CD4-positive, CD25-positive, alpha-beta regulatory T cell (primary cell): ENCODE measurements around the gene FGGY. TPM values are rescaled to one million over a fixed set of nuclear protein-coding genes. Genes with fewer than 3 reads are reported as not detected.

Experiments used
- ATAC-seq, 2 donors: fragments of 150-1000 bp; cut with Tn5 transposase; one replicate each; pipeline ENCODE4 v1.10.0; 2021; ENCODE audit warnings: low read depth in 2 of 2, moderate number of reproducible peaks in 2 of 2, moderate library complexity in 1 of 2
- DNase-seq, 3 donors: peaks; one replicate each; pipeline versions ENCODE4 v3.0.0 to v3.0.0-alpha.2; 2012 to 2022; ENCODE audit warnings: mixed read lengths in 1 of 3
- H3K27ac ChIP-seq: one replicate; pipeline ENCODE4 v1.7.0; 2013; ENCODE audit warnings: mild to moderate bottlenecking, low read length; ENCODE audit not compliant: insufficient read depth, poor library complexity, severe bottlenecking
- H3K27me3 ChIP-seq: one replicate; pipeline ENCODE4 v1.7.0; 2013; ENCODE audit warnings: low read length; ENCODE audit not compliant: control insufficient read depth, insufficient read depth
- H3K36me3 ChIP-seq: one replicate; pipeline ENCODE4 v1.7.0; 2013; ENCODE audit warnings: mild to moderate bottlenecking, low read length, moderate library complexity; ENCODE audit not compliant: control insufficient read depth, insufficient read depth
- H3K4me1 ChIP-seq: 2 replicates; pipeline ENCODE4 v1.7.0; 2013; ENCODE audit warnings: mild to moderate bottlenecking, low read length; ENCODE audit not compliant: insufficient read depth, control insufficient read depth, poor library complexity, severe bottlenecking
- H3K4me3 ChIP-seq: one replicate; pipeline ENCODE4 v1.7.0; 2013; ENCODE audit warnings: low read depth, mild to moderate bottlenecking, low read length, moderate library complexity
- H3K9me3 ChIP-seq, 2 experiments: 1 replicate in 1 of 2; 2 replicates in 1 of 2; pipeline ENCODE4 v1.7.0; 2013; ENCODE audit warnings: low read length in 2 of 2, mild to moderate bottlenecking in 1 of 2, moderate library complexity in 1 of 2; ENCODE audit not compliant: control insufficient read depth in 2 of 2
- H3K27ac Mint-ChIP-seq, 3 donors: one replicate each; pipeline ENCODE4 v1.8.0; 2020 to 2022; ENCODE audit warnings: mild to moderate bottlenecking in 3 of 3, mixed read lengths in 3 of 3, moderate library complexity in 2 of 3
- H3K27me3 Mint-ChIP-seq: one replicate; pipeline ENCODE4 v1.8.0; 2022; ENCODE audit warnings: mild to moderate bottlenecking, mixed read lengths
- H3K36me3 Mint-ChIP-seq: one replicate; pipeline ENCODE4 v1.8.0; 2020; ENCODE audit warnings: mixed read lengths
- H3K4me1 Mint-ChIP-seq, 4 donors: one replicate each; pipeline ENCODE4 v1.8.0; 2020 to 2022; ENCODE audit warnings: mixed read lengths in 4 of 4, mild to moderate bottlenecking in 1 of 4
- H3K4me3 Mint-ChIP-seq, 4 donors: one replicate each; pipeline ENCODE4 v1.8.0; 2020 to 2022; ENCODE audit warnings: mild to moderate bottlenecking in 4 of 4, mixed read lengths in 4 of 4, moderate library complexity in 3 of 4
- H3K9me3 Mint-ChIP-seq, 7 donors: one replicate each; pipeline ENCODE4 v1.8.0; 2020 to 2022; ENCODE audit warnings: mixed read lengths in 7 of 7, mild to moderate bottlenecking in 3 of 7, moderate library complexity in 2 of 7
- polyA plus RNA-seq, 4 donors: library from polyadenylated mRNA; unstranded; fragments of 300-500 nt; fragmentation: Illumina TruSeq; gene quantifications; one replicate each; pipeline ENCODE4 v1.2.3, GENCODE V29; 2021
- total RNA-seq: library from RNA; stranded (reverse); gene quantifications from one replicate; pipeline ENCODE4 v1.2.3, GENCODE V29; 2022

FGGY gene
- total and polyA plus RNA-seq, 5 donors from 2014 or later, result 1.9 to 7.7 (median 4.5) TPM

DNA sequence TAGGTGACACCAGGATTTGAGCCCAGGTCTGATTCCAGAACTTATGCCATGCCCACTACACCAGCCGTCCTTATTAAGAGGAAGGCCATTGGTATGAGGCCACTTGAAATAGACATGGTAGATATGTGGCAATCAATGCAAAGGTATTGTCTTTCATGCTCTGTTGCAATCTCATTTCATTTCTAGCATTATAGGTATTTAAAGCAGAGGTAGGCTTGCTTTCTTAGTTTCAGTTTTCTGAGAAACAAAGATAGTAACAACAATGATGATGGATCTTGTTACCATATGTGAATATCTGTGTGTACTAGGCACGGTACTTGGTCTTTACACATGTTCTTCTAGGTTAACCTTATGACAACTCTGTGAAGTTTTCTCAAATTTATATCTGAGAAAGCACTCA lies 113.1 kb downstream of the FGGY start:
- H3K9me3 ChIP-seq, result no peaks in the 10 kb centered on the region
- H3K27ac ChIP-seq, result no peak overlapping the region
- DNase-seq (no peak), ATAC-seq (no peak)
- Mint-ChIP-seq H3K27me3 (no peaks in the 10 kb centered on the region), H3K36me3 (no peaks in the 10 kb centered on the region), H3K9me3 (no peaks in the 10 kb centered on the region), H3K4me1 (no peaks in the 10 kb centered on the region), H3K4me3 (no peak overlapping the region), H3K27ac (no peak overlapping the region)
- H3K4me3 ChIP-seq, result no peak overlapping the region
- no peaks in the 10 kb centered on the region for H3K4me1 ChIP-seq
- H3K27me3 ChIP-seq, result no peaks in the 10 kb centered on the region
- H3K36me3 ChIP-seq, result no peaks in the 10 kb centered on the region

DNA sequence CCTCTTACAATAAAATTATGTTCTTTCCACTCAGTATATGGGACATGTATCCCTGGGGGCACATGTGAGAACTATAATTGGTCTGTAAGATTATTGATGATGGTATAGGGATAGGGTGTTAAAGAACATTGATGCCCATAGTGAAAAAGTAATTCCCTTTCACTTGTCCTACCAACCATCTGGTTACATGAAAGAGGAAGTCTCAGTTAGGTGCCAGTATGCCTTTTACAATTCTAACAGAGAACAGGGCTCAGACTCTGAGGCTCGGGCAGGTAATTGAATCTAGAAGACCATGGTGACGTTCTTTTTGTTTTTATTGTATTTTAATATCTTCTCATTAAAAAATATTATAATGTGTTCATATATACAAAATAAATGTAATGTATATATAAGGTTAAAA lies 113.6 kb downstream of the FGGY start:
- no peaks in the 10 kb centered on the region for H3K4me1 Mint-ChIP-seq
- no peak overlapping the region for H3K4me3 Mint-ChIP-seq
- no peak for DNase-seq
- Histone ChIP-seq H3K4me3 (no peak overlapping the region), H3K9me3 (no peaks in the 10 kb centered on the region), H3K27me3 (no peaks in the 10 kb centered on the region), H3K27ac (no peak overlapping the region), H3K4me1 (no peaks in the 10 kb centered on the region), H3K36me3 (no peaks in the 10 kb centered on the region)
- H3K27me3 Mint-ChIP-seq, result no peaks in the 10 kb centered on the region
- no peaks in the 10 kb centered on the region for H3K9me3 Mint-ChIP-seq
- no peaks in the 10 kb centered on the region for H3K36me3 Mint-ChIP-seq
- no peak overlapping the region for H3K27ac Mint-ChIP-seq
- ATAC-seq, result no peak

DNA sequence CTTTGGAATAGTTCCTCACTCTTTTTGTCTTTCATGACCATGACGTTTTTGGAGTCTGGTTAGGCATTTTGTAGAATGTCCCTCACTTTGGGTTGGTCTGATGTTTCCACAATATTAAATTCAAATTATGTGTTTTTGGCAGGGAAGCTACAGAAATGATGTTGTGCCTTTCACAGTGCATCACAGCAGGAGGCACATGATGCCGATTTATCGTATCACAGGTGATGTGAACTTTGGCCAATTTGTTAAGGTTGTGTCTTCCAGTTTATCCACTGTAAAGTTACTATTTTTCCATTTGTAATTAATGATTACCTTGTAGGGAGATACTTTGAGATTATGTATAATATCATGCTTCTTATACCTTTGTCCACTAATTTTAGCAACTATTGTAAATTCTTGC lies 114.3 kb downstream of the FGGY start:
- Histone ChIP-seq H3K9me3 (no peaks in the 10 kb centered on the region), H3K36me3 (no peaks in the 10 kb centered on the region), H3K27me3 (no peaks in the 10 kb centered on the region), H3K4me1 (no peaks in the 10 kb centered on the region), H3K4me3 (no peak overlapping the region), H3K27ac (no peak overlapping the region)
- Mint-ChIP-seq H3K9me3 (no peaks in the 10 kb centered on the region), H3K4me3 (no peak overlapping the region), H3K27me3 (no peaks in the 10 kb centered on the region), H3K4me1 (no peaks in the 10 kb centered on the region), H3K36me3 (no peaks in the 10 kb centered on the region), H3K27ac (no peak overlapping the region)
- no peak for ATAC-seq
- no peak for DNase-seq

DNA sequence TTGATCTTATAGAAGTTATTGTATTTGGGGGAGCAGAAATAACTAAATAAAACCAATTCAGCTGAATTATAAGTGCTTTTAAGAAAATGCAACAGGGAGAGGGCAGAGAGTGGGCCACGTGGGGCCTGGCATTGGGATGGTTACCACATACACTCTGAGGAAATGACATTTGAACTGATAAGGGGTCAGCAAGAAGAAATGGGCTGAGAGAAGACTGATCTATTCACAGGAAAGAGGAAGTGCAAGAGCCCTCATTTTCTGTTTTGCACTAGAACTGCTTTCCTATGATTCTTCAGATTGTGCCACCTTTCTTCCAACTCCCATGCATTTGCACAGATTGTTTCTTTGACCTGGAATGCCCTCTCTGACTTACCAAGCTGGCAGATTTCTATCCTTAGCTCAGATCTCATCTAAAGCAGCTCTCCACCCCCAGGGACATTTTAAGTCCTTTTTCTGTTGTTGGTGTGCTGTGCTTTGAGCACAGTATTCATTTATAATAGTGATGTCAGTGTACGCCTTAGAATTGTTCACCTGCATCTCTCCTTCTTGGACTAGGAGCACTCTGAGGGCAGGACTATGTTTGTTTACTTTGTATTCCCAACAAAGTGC lies 115.9 kb downstream of the FGGY start:
- H3K4me3 ChIP-seq, result no peak overlapping the region
- H3K36me3 Mint-ChIP-seq, result no peaks in the 10 kb centered on the region
- H3K9me3 ChIP-seq, result no peaks in the 10 kb centered on the region
- ATAC-seq (no peak), DNase-seq (no peak)
- H3K9me3 Mint-ChIP-seq, result no peaks in the 10 kb centered on the region
- no peak overlapping the region for H3K4me3 Mint-ChIP-seq
- H3K36me3 ChIP-seq, result no peaks in the 10 kb centered on the region
- H3K4me1 ChIP-seq, result no peaks in the 10 kb centered on the region
- no peaks in the 10 kb centered on the region for H3K27me3 Mint-ChIP-seq
- H3K4me1 Mint-ChIP-seq, result no peaks in the 10 kb centered on the region
- H3K27ac ChIP-seq, result no peak overlapping the region
- H3K27me3 ChIP-seq, result no peaks in the 10 kb centered on the region
- no peak overlapping the region for H3K27ac Mint-ChIP-seq

DNA sequence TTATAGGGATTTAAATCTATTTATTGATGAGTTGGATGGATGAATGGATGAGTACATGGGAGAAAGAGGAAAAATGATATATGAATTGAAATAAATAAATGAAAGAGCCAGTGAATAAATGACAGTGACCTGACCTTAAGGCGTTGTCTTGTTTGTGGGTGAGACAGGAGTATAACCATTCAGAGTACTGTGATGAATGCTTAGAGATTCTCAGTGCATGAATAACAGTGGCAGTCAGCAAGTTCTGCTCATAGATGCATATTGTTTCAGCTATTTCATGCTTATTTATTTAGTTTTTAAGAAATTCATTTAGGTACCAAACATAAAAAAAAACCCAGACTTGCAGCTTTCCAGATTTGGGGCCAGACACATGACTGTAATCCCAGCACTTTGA lies 116.4 kb downstream of the FGGY start:
- Mint-ChIP-seq H3K9me3 (peaks cover 0 to 1% (median 0%) of the 10 kb centered on the region in 7 donors), H3K36me3 (no peaks in the 10 kb centered on the region), H3K4me3 (no peak overlapping the region), H3K27ac (no peak overlapping the region), H3K4me1 (peaks cover 0 to 1% (median 0%) of the 10 kb centered on the region in 4 donors), H3K27me3 (peaks cover 3% of the 10 kb centered on the region)
- ATAC-seq, result no peak
- no peaks in the 10 kb centered on the region for H3K9me3 ChIP-seq
- no peak overlapping the region for H3K4me3 ChIP-seq
- no peak for DNase-seq
- H3K4me1 ChIP-seq, result no peaks in the 10 kb centered on the region
- H3K36me3 ChIP-seq, result no peaks in the 10 kb centered on the region
- no peaks in the 10 kb centered on the region for H3K27me3 ChIP-seq
- H3K27ac ChIP-seq, result no peak overlapping the region

DNA sequence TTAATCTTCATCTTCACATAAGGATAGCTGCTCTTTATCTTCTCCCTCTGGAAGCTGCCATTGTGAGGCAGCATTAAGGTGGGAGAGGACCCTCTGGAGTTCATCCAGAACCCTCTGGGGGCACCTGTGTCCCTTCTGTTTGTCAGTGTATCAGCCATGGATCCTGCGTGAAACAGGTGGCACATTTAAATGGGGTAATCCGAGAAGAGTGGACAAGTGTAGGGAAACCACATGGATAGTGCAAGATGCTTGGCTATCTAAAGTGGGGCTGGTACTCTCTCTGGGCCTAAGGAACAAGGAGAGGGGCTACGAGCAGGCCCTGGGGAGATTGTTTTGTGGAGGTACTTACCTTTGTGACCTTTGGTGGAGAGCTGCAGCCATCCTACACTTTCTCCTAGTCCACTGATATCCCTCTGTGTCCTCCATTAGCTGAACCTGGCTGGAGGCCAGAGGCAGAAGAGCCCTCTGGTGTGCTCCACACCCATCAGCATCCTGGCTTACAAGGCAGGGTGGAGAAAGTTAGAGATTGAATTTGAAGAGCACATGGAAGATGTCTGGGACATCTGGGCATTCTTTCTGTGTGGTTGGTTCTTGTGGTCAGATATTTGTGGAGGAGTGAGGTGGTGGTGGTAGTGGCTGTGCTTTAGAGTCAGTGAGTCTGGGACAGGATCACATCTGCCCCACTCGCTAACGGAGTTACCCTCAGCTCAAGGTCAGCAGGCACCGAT lies 117.7 kb downstream of the FGGY start:
- Histone ChIP-seq H3K4me3 (no peak overlapping the region), H3K9me3 (no peaks in the 10 kb centered on the region), H3K36me3 (no peaks in the 10 kb centered on the region), H3K27me3 (no peaks in the 10 kb centered on the region), H3K27ac (no peak overlapping the region), H3K4me1 (no peaks in the 10 kb centered on the region)
- H3K27ac Mint-ChIP-seq, result no peak overlapping the region
- no peak for DNase-seq
- peaks cover 0 to 1% (median 0%) of the 10 kb centered on the region in 4 donors for H3K4me1 Mint-ChIP-seq
- H3K27me3 Mint-ChIP-seq, result peaks cover 5% of the 10 kb centered on the region
- no peak overlapping the region for H3K4me3 Mint-ChIP-seq
- no peak for ATAC-seq
- no peaks in the 10 kb centered on the region for H3K36me3 Mint-ChIP-seq
- peaks cover 0 to 1% (median 0%) of the 10 kb centered on the region in 7 donors for H3K9me3 Mint-ChIP-seq

DNA sequence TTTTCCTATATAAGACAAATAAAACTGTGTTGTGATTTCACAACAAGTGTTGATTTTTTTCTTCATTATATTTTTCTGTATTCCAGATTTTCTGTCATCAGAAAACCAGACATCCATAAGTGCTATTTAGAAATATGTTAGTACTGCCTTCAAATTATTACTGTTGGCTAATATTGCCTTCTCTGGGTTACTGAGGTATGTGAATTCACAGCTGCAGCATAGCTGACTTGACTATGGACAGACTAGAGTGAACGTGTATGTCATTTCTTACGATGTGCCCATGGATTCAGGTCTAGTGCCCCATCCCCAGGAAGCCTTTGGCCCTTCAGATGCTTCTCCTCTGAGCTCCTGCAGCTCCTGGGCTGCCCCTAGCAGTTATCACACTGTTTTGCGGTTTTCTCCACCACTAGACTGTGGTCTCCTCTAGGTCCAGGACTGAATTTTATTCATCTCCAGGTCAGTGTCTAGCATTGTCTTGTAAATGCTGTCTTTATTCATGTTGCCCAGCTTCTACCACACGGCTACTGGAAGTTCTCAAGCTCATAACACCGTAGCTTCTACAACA lies 118.5 kb downstream of the FGGY start:
- H3K4me1 ChIP-seq, result no peaks in the 10 kb centered on the region
- H3K4me3 Mint-ChIP-seq, result no peak overlapping the region
- no peak for DNase-seq

DNA sequence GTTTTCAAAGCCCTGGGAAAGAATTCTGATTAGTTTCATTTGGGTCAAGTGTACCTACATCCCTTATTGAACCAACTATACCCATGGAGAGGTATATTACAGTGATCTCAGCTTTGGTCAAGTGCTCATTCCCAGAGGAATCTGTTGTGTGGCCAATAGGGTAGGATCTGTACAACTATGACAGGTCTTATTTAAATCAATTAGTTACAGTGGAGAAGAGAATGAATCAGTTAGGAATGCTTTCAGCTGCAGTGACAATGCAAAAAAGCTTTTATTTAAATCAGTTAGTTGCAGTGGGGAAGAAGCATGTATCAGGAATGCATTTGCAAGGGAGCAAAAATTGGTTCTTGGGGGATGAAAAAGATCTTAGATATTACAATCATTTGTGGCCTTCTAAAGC lies 119.0 kb downstream of the FGGY start:
- H3K4me3 ChIP-seq, result no peak overlapping the region
- H3K36me3 Mint-ChIP-seq, result no peaks in the 10 kb centered on the region
- no peak overlapping the region for H3K27ac Mint-ChIP-seq
- ATAC-seq (no peak), DNase-seq (no peak)
- H3K9me3 ChIP-seq, result no peaks in the 10 kb centered on the region
- peaks cover 0 to 1% (median 0%) of the 10 kb centered on the region in 4 donors for H3K4me1 Mint-ChIP-seq
- no peak overlapping the region for H3K27ac ChIP-seq
- peaks cover 0 to 1% (median 0%) of the 10 kb centered on the region in 7 donors for H3K9me3 Mint-ChIP-seq
- no peaks in the 10 kb centered on the region for H3K4me1 ChIP-seq
- H3K27me3 ChIP-seq, result no peaks in the 10 kb centered on the region
- peaks cover 5% of the 10 kb centered on the region for H3K27me3 Mint-ChIP-seq
- H3K36me3 ChIP-seq, result no peaks in the 10 kb centered on the region
- H3K4me3 Mint-ChIP-seq, result no peak overlapping the region

More for the DNA sequence above, 118.5 kb downstream of the FGGY start:
- Histone ChIP-seq H3K27me3 (no peaks in the 10 kb centered on the region), H3K27ac (no peak overlapping the region), H3K9me3 (no peaks in the 10 kb centered on the region), H3K36me3 (no peaks in the 10 kb centered on the region), H3K4me3 (no peak overlapping the region)
- H3K9me3 Mint-ChIP-seq, result peaks cover 0 to 1% (median 0%) of the 10 kb centered on the region in 7 donors
- no peak overlapping the region for H3K27ac Mint-ChIP-seq
- ATAC-seq, result no peak
- peaks cover 5% of the 10 kb centered on the region for H3K27me3 Mint-ChIP-seq
- peaks cover 0 to 1% (median 0%) of the 10 kb centered on the region in 4 donors for H3K4me1 Mint-ChIP-seq
- H3K36me3 Mint-ChIP-seq, result no peaks in the 10 kb centered on the region
